Spleen (tissue), 7 donors: ENCODE results near the gene ZNF3.

ENCODE experiments used
- CTCF ChIP-seq, 11 experiments: fragments of 200-600 bp in 7 of 11; fragments of 450-650 bp in 4 of 11; sonication (generic) in 4 of 11; IDR thresholded peaks in 8 of 11; conservative IDR thresholded peaks in 3 of 11; 1 replicate in 7 of 11; 2 replicates in 4 of 11; pipeline versions ENCODE4 v1.4.0 to v1.8.0; 2016 to 2021; ENCODE audit warnings: antibody characterized with exemption in 11 of 11, inconsistent platforms in 4 of 11, mild to moderate bottlenecking in 1 of 11
- POLR2A ChIP-seq, 3 donors: fragments of 450-650 bp; IDR thresholded peaks; one replicate each; pipeline ENCODE4 v1.5.1; 2017; ENCODE audit warnings: antibody characterized with exemption in 3 of 3, mild to moderate bottlenecking in 1 of 3
- POLR2AphosphoS5 ChIP-seq, 3 donors: sonication (generic); formaldehyde crosslinking; IDR thresholded peaks; one replicate each; pipeline ENCODE4 v1.5.1; 2017; ENCODE audit warnings: antibody characterized with exemption in 3 of 3
- donor health status: DM: no; HTN: no; CAD: no; lungs with moderate emphysema.
- donor health status: DM: no; HTN: no; CAD: no.
- donor health status: DM: no; HTN: no; CAD: no.

- TF ChIP-seq CTCF (IDR thresholded peaks at IDR 0.05 in 8 of 11, conservative IDR thresholded peaks at IDR 0.05 in 3 of 11): no peak
- no peak for TF ChIP-seq POLR2A (IDR thresholded peaks at IDR 0.05)
- no peak for TF ChIP-seq POLR2AphosphoS5 (IDR thresholded peaks at IDR 0.05)
Observed at GRCh38 chr7:100119970-100120732, 38.6 kb upstream of the ZNF3 start.
